GM10266 (cell line): ENCODE results near the gene NCKAP5.

Source experiments
- DNase-seq: peaks from one replicate; pipeline ENCODE4 v3.0.0; 2012; ENCODE audit errors: extremely low spot score
- CTCF ChIP-seq: IDR thresholded peaks from 2 replicates; pipeline ENCODE4 v1.5.1; 2012; ENCODE audit warnings: mild to moderate bottlenecking, low read depth; ENCODE audit not compliant: control insufficient read depth, insufficient read depth; ENCODE audit errors: missing control alignments

NCKAP5 gene

GRCh38 chr2:133424876-133425275 is 143.4 kb downstream of the NCKAP5 start:
- TF ChIP-seq CTCF: no peak
- no peak for DNase-seq

GRCh38 chr2:133422931-133423351 is 145.3 kb downstream of the NCKAP5 start:
- TF ChIP-seq CTCF: no peak
- no peak for DNase-seq

- no peak for DNase-seq
- no peak for TF ChIP-seq CTCF
Observed at GRCh38 chr2:133421516-133422324, 146.5 kb downstream of the NCKAP5 start.

GRCh38 chr2:133420788-133421187 is 147.5 kb downstream of the NCKAP5 start:
- DNase-seq: no peak
- no peak for TF ChIP-seq CTCF

- no peak for DNase-seq
- TF ChIP-seq CTCF: no peak
Observed at GRCh38 chr2:133418671-133419070, 149.6 kb downstream of the NCKAP5 start.

- TF ChIP-seq CTCF: no peak
- no peak for DNase-seq
Observed at GRCh38 chr2:133418021-133418420, 150.2 kb downstream of the NCKAP5 start.

GRCh38 chr2:133417415-133417814 is 150.8 kb downstream of the NCKAP5 start:
- no peak for TF ChIP-seq CTCF
- no peak for DNase-seq
